ENCODE measurements around the gene USH1G. TPM values are rescaled to one million over a fixed set of nuclear protein-coding genes. Genes with fewer than 3 reads are reported as not detected.
A peak's percentile ranks its signal among the peaks of the same experiment; 100 is the strongest.
"Not testable (repeated sequence)": the region's sequence is repeated elsewhere in the genome, so short reads cannot be mapped to it uniquely, and the experiment has no call there.

Gene USH1G
- total RNA-seq, 2 experiments from 2014 or later = not detected

- Mint-ChIP-seq H3K4me3 (no peak overlapping the region), H3K27me3 (ENCODE audit: low read depth) (peaks cover 44% of the 10 kb centered on the region), H3K36me3 (ENCODE audit: low read depth) (no peaks in the 10 kb centered on the region), H3K9me3 (no peaks in the 10 kb centered on the region), H3K4me1 (ENCODE audit: low read depth) (peaks cover 9% of the 10 kb centered on the region), H3K27ac (no peak overlapping the region)
- intact Hi-C loops (cut with micrococcal nuclease) = no loop called here
- CTCF ChIA-PET = interaction anchor here (0.8 to 4.6 kb wide), 7 partner anchors 9 to 150 kb away, joined by 3 to 35 read pairs (median 6); partner anchors contain the start of gene MRPL58
- DNase-seq = no peak
Observed at GRCh38 chr17:74922172-74922571, 883 bp downstream of the USH1G start.

DNA sequence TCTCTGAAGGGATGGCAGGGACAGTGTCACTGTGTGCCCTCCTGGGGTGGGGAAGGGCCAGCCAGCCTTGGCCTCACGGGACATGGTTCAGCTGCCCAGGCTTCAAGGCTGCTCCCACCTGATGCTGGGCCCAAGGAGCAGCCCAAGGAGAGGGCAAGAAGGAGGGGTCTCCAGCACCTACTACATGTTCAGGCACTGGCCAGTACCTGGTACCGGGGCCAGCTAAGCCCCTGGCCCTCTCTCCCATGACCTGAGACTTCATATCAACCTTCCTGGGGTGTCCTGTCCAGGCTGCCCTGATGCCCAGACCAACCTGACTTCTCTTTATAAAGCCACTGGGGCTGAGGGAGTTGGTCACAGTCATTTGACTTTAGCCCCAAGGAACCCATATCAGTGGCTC lies 1.3 kb downstream of the USH1G start:
- CTCF ChIA-PET = interaction anchor here (1.1 to 4.6 kb wide), 4 partner anchors 31 to 280 kb away, joined by 3 to 35 read pairs (median 16); no protein-coding TSS in a partner anchor
- DNase-seq = no peak
- H3K4me3 Mint-ChIP-seq = no peak overlapping the region
- H3K9me3 Mint-ChIP-seq = no peaks in the 10 kb centered on the region
- peaks cover 44% of the 10 kb centered on the region for H3K27me3 Mint-ChIP-seq (ENCODE audit: low read depth)
- H3K27ac Mint-ChIP-seq = no peak overlapping the region
- intact Hi-C loops (cut with micrococcal nuclease) = no loop called here
- peaks cover 9% of the 10 kb centered on the region for H3K4me1 Mint-ChIP-seq (ENCODE audit: low read depth)
- H3K36me3 Mint-ChIP-seq (ENCODE audit: low read depth) = no peaks in the 10 kb centered on the region

DNA sequence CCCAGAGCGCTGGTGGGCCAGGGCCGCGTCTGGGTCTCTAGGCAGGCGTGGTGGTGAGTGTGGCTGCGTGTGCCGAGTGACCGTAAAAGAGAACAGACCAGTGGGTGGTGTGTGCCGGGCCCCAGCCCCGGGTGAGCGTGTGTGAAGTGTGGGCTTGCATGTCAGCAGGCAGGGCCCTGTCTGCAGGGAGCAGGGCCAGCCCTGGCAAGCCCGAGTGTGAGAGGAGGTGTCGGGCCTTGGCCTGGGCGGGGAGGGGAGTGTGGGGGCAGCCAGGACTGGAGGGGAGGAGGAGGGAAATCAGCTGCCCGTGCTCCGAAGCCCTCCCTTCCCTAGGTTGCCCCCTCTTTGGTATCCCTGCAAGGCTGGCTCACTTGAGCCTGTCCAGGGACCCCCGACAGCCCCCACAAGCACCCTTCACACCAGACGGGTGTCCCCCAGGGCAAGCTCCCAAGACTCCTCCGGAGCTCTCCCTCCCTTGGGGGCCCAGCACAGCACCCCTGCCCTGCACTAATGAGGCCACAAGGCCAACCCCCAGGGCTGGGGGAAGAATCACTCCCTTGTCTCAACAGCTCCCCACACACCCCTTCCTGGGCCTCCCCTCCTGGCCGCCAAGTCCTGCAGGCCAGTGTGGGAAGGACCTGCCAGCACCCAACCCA lies 1.9 kb downstream of the USH1G start:
- peaks cover 42% of the 10 kb centered on the region for H3K27me3 Mint-ChIP-seq (ENCODE audit: low read depth)

DNA sequence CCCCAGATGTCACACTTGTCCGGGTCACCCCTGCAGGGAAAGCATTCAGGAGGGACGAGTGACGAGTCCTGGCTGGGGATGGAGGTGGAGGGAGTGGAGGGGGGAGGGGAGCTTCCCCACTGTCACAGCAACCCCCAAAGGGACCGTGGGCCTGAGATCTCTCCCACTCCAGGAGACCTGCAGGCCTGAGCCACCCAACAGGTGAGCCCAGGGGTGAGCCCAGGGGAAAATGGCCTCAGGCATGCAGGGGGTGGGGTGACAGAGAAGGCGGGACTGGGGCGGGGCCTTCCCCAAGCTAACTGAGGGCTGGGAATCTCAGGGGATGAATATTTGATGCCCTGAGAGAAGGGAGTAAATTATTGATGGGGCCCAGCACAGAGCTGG lies 2.4 kb downstream of the USH1G start:
- no peak overlapping the region for H3K4me3 Mint-ChIP-seq
- H3K9me3 Mint-ChIP-seq = no peaks in the 10 kb centered on the region
- CTCF ChIA-PET = interaction anchor here (1.1 to 4.4 kb wide), 3 partner anchors 40 to 281 kb away, joined by 3 to 30 read pairs (median 3); no protein-coding TSS in a partner anchor
- intact Hi-C loops (cut with micrococcal nuclease) = no loop called here
- H3K36me3 Mint-ChIP-seq (ENCODE audit: low read depth) = no peaks in the 10 kb centered on the region
- H3K4me1 Mint-ChIP-seq (ENCODE audit: low read depth) = peaks cover 9% of the 10 kb centered on the region
- H3K27me3 Mint-ChIP-seq (ENCODE audit: low read depth) = peaks cover 38% of the 10 kb centered on the region
- no peak overlapping the region for H3K27ac Mint-ChIP-seq
- no peak for DNase-seq

More for the DNA sequence above, 1.9 kb downstream of the USH1G start:
- Mint-ChIP-seq H3K4me3 (no peak overlapping the region), H3K9me3 (no peaks in the 10 kb centered on the region), H3K27ac (no peak overlapping the region), H3K36me3 (ENCODE audit: low read depth) (no peaks in the 10 kb centered on the region), H3K4me1 (ENCODE audit: low read depth) (peaks cover 9% of the 10 kb centered on the region)
- intact Hi-C loops (cut with micrococcal nuclease) = no loop called here
- CTCF ChIA-PET = interaction anchor here (1.1 to 4.4 kb wide), 2 partner anchors 40 to 281 kb away, joined by 3 to 30 read pairs; no protein-coding TSS in a partner anchor
- DNase-seq = no peak

GRCh38 chr17:74920306-74920620 lies 2.8 kb downstream of the USH1G start:
- Mint-ChIP-seq H3K36me3 (ENCODE audit: low read depth) (no peaks in the 10 kb centered on the region), H3K4me3 (no peak overlapping the region), H3K9me3 (no peaks in the 10 kb centered on the region), H3K4me1 (ENCODE audit: low read depth) (peaks cover 9% of the 10 kb centered on the region), H3K27me3 (ENCODE audit: low read depth) (peaks cover 35% of the 10 kb centered on the region), H3K27ac (no peak overlapping the region)
- no peak for DNase-seq
- CTCF ChIA-PET = interaction anchor here (1.1 to 2.3 kb wide), 2 partner anchors 38 to 40 kb away, joined by 3 to 21 read pairs; no protein-coding TSS in a partner anchor
- intact Hi-C loops (cut with micrococcal nuclease) = no loop called here

GRCh38 chr17:74919440-74920305 lies 3.4 kb downstream of the USH1G start:
- Mint-ChIP-seq H3K36me3 (ENCODE audit: low read depth) (no peaks in the 10 kb centered on the region), H3K4me1 (ENCODE audit: low read depth) (peaks cover 9% of the 10 kb centered on the region), H3K27ac (no peak overlapping the region), H3K27me3 (ENCODE audit: low read depth) (peaks cover 29% of the 10 kb centered on the region), H3K9me3 (no peaks in the 10 kb centered on the region), H3K4me3 (no peak overlapping the region)
- CTCF ChIA-PET = interaction anchor here (0.9 to 2.3 kb wide), 3 partner anchors 39 to 41 kb away, joined by 3 to 21 read pairs (median 7); no protein-coding TSS in a partner anchor
- intact Hi-C loops (cut with micrococcal nuclease) = no loop called here
- DNase-seq = peak; percentile 36

DNA sequence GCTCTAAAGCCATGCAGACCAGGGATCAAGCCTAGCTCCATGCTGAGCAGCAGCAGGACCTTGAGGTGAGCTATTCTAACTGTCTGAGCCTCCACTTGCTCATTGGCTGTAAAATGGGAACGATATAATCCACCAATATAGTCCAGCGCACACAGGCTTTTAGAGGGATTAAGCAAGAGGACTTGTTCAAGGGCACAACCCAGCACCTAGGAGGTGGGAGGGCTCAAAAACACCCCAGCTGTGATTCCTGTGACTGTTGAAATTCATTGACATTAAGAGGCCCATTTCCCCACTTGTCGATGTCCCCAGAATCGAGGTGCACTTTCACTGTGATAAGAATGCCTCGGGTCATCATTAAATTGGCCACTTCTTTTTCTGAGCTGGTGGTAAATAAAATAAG lies 4.1 kb downstream of the USH1G start:
- no peaks in the 10 kb centered on the region for H3K9me3 Mint-ChIP-seq
- H3K36me3 Mint-ChIP-seq (ENCODE audit: low read depth) = no peaks in the 10 kb centered on the region
- intact Hi-C loops (cut with micrococcal nuclease) = no loop called here
- CTCF ChIA-PET = interaction anchor here (0.9 to 2.3 kb wide), 2 partner anchors 40 to 42 kb away, joined by 7 to 21 read pairs; no protein-coding TSS in a partner anchor
- H3K27ac Mint-ChIP-seq = no peak overlapping the region
- peaks cover 24% of the 10 kb centered on the region for H3K27me3 Mint-ChIP-seq (ENCODE audit: low read depth)
- H3K4me3 Mint-ChIP-seq = no peak overlapping the region
- H3K4me1 Mint-ChIP-seq (ENCODE audit: low read depth) = peaks cover 5% of the 10 kb centered on the region
- DNase-seq = no peak

- DNase-seq = no peak
- H3K4me1 Mint-ChIP-seq (ENCODE audit: low read depth) = peaks cover under 1% of the 10 kb centered on the region
- no peaks in the 10 kb centered on the region for H3K36me3 Mint-ChIP-seq (ENCODE audit: low read depth)
- CTCF ChIA-PET = no interaction called here
- no peaks in the 10 kb centered on the region for H3K9me3 Mint-ChIP-seq
- H3K27me3 Mint-ChIP-seq (ENCODE audit: low read depth) = peaks cover 16% of the 10 kb centered on the region
- intact Hi-C loops (cut with micrococcal nuclease) = no loop called here
- no peak overlapping the region for H3K27ac Mint-ChIP-seq
- H3K4me3 Mint-ChIP-seq = no peak overlapping the region
Observed at GRCh38 chr17:74917430-74917829, 5.6 kb downstream of the USH1G start.

GRCh38 chr17:74916851-74917199 lies 6.2 kb downstream of the USH1G start:
- no peaks in the 10 kb centered on the region for H3K36me3 Mint-ChIP-seq (ENCODE audit: low read depth)
- intact Hi-C loops (cut with micrococcal nuclease) = no loop called here
- no peak overlapping the region for H3K27ac Mint-ChIP-seq
- peaks cover 12% of the 10 kb centered on the region for H3K27me3 Mint-ChIP-seq (ENCODE audit: low read depth)
- no peaks in the 10 kb centered on the region for H3K9me3 Mint-ChIP-seq
- no peak overlapping the region for H3K4me3 Mint-ChIP-seq
- DNase-seq = no peak
- no peaks in the 10 kb centered on the region for H3K4me1 Mint-ChIP-seq (ENCODE audit: low read depth)
- CTCF ChIA-PET = interaction anchor here (0.6 kb wide), 1 partner anchor 140 kb away, joined by 3 read pairs; no protein-coding TSS in a partner anchor

DNA sequence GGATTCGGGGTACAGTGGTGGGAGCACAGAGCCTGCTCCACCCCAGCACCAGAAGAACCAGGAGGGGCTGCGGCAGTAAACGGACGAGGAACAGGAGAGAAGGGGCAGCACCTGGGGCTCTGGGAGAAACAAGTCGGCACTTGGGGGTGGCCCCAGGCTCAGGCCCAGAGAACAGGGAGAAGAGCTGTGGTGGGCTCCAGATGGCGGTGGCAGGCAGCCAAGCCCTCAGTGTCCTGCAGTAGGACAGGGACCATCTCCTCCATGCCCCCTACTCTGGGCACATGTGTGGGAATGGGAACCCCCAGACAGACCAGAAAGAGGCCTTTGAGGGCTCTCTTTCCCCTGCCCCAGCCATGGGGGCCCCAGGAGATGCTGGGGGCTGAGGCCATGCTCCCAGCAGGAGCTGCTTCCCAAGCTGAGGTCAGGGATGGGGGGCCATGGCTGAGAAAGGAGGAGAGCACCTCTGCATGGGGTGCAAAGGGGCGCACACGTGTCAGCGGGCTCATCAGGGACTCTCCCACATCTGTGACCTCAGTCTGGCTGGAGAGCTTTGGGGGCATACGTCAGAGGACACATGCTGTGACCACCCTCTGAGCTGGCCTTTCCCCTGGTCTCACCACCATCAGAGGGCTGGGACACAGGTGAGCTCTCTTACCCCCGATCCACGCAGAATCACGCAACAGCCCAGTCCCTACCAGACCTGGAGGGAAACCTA lies 6.8 kb downstream of the USH1G start:
- Mint-ChIP-seq H3K9me3 (no peaks in the 10 kb centered on the region), H3K36me3 (ENCODE audit: low read depth) (no peaks in the 10 kb centered on the region), H3K4me3 (no peak overlapping the region), H3K27ac (no peak overlapping the region), H3K27me3 (ENCODE audit: low read depth) (peaks cover 8% of the 10 kb centered on the region), H3K4me1 (ENCODE audit: low read depth) (no peaks in the 10 kb centered on the region)
- no peak for DNase-seq
- intact Hi-C loops (cut with micrococcal nuclease) = no loop called here
- CTCF ChIA-PET = interaction anchor here (0.6 kb wide), 1 partner anchor 141 kb away, joined by 3 read pairs; no protein-coding TSS in a partner anchor

- H3K4me1 Mint-ChIP-seq (ENCODE audit: low read depth); H3K4me3 Mint-ChIP-seq; H3K36me3 Mint-ChIP-seq (ENCODE audit: low read depth); H3K9me3 Mint-ChIP-seq; H3K27me3 Mint-ChIP-seq (ENCODE audit: low read depth); intact Hi-C loops (cut with micrococcal nuclease); H3K27ac Mint-ChIP-seq; CTCF ChIA-PET; DNase-seq: not testable (repeated sequence)
Observed at GRCh38 chr17:74911423-74911822, 11.6 kb downstream of the USH1G start.

DNA sequence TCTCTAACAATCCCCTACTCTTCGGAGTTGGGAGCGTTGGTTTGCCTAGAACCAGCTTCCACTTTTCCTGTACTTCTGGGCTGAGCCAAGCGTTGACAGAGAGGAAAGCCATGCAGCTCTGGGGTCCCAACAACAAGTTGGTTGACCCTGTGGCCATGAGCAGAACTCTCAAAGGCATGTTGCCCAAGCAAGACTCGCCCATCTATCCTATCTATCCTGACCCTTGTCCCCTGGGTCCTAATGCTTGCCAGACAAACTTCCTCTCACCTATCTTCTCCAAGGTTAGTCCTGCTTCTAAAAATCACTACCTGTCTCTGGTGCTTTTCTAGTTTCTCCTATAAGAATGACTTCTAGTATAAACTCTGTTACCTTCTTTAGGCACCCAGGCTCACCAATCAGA lies 14.0 kb downstream of the USH1G start:
- H3K4me3 Mint-ChIP-seq; CTCF ChIA-PET; H3K27ac Mint-ChIP-seq; H3K9me3 Mint-ChIP-seq; H3K27me3 Mint-ChIP-seq (ENCODE audit: low read depth); H3K36me3 Mint-ChIP-seq (ENCODE audit: low read depth); H3K4me1 Mint-ChIP-seq (ENCODE audit: low read depth); intact Hi-C loops (cut with micrococcal nuclease); DNase-seq: not testable (repeated sequence)

Measured in activated naive CD4-positive, alpha-beta T cell treated with anti-CD3 and anti-CD28 coated beads for 36 hours (primary cell).